GM15510 (cell line): ENCODE measurements around the gene NSF.
"Not testable (repeated sequence)": the region's sequence is repeated elsewhere in the genome, so short reads cannot be mapped to it uniquely, and the experiment has no call there.

Experiments used
- POLR2A ChIP-seq: IDR thresholded peaks from 3 replicates; pipeline ENCODE4 v1.6.1; 2011; ENCODE audit warnings: borderline replicate concordance; ENCODE audit not compliant: insufficient read length; ENCODE audit errors: extremely low read depth

The NSF gene

DNA sequence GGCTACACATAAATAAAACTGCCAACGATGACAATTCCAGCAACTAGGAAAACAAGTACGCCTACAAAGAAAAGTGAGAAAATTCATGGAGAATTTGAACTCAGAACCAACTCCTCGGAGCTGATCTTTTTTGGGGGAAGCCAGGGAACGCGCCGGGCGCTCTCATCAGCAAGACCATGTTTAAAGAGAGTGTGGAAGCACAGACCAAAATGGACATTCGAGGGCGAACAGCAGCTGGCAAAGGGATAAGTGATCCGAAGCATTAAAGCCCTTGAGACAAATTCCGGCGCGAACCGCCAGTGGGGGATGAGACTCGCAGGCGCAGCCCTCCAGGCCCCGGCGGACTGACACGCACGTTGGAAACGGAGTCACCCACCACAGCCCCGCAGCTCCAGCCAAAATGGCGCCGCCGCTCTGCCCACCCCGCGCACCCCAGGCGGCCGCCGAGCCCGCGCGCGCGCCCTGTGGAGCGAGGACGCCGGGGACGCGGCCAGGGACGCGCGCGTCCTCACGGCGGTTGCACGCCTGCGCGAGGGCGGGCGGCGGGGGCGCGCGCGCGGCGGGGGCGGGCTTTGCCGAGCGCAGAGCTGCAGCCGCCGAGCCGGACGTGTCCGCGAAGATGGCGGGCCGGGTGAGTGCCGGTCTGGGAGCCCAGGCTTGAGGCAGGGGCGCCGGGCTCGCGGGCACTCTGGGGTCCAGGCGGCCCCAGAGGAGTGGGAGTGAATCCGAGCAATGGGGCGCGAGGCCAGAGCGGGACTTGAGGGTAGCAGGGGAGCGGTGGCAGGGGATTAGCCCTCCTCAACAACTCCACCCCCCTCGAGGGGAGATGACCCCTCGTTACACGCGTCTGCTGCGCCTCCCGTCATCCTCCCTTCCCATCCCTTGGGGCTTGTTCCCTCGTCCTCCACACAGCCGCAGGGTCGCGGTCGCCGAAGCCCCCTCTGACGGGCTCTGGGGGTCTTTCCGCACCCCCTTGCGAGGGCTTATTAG lies at the start of gene NSF:
NSF (plus strand) TSS at position 513 of the 990 bp plus-strand sequence; CDS start at position 620, 107 bp downstream.
- not testable (repeated sequence) for TF ChIP-seq POLR2A

DNA sequence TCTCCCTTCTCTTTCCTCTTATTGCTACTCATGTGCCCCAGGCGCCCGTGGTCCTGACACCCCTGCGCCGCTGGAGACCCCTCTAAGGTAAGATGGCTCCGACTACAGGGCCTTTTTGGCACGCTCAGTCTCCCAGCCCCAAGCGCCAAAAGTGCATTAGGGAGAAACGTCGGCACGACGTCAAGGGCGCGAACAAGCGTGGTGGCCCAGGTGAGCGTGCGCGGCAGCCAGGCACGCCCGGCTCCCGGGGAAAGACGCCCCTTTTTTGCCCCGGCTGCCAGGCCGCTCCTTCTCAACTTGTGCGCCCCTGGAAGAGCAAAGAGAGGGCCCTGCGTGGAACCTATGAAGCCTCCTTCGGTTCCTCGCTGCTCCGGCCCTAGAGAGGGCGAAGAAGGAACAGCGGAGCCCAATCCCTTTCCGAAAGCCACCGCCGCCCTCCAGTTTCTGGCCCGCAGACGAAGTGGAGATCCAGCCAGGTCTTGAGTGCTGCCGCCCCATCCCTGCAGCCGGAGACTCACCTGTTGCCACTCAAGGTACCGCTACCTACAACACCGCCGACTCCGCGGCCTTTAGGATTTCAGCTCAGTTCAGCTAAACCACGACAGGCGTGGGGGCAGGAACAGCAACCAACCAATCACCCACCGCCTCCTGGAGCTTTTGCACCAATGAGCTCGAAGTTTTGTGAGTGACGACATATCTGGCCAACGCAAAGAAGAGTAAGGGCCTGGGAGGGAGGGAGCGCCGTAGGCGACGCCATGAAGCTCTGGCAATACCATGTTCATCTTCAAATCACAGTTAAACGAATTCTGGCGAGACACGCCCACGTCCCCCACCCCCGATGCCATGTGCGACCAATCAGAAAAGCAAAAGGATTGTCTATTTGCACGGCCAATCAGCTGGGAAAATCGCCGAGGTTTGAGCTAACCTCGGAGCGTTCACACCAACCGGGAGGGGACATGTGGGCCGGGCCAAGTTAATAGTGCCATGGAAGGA lies 11.1 kb upstream of the NSF start, which contains the start of gene ARL17A:
ARL17A (minus strand) TSS at position 609 of the 993 bp plus-strand sequence. CDS start 3,369 bp downstream, outside the sequence.
- TF ChIP-seq POLR2A: not testable (repeated sequence)

DNA sequence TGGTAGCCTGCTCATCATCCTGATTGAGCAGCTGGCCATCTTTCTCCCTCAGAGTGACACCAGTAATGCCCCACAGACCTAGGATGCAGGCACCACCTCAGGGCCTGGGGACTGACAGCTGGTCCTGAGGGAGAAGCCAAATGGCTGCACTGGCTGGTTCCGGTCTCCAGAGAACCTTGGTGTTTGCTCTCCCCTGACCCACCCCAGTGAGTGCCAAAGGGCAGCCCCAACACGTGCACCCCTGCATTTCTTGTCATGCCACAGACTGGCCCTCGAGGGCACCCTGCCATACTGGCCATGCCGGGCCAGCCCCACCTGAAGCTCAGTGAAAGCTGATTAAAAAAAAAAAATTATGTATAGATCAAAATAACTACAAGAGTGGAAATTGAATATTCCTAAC lies 127.5 kb downstream of the NSF start:
- TF ChIP-seq POLR2A: no peak

DNA sequence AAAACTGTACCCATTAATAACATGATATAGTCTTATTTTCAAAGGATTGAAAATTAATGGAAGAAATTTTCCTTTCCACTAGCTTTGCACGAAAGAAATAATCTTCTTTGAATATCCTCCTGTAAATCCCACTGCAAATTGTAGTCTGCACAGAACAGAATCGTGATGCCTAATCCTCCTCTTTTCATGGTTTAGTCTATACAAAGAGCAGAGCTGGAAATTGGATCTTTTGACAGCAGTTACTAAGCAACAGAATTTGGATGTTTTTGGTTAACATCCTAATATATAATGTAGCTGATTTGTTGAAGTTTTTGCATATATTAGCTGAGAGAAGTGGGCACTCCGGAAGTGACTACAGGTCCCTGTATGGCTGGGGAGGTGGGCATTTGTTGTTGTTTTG lies 129.4 kb downstream of the NSF start:
- no peak for TF ChIP-seq POLR2A

DNA sequence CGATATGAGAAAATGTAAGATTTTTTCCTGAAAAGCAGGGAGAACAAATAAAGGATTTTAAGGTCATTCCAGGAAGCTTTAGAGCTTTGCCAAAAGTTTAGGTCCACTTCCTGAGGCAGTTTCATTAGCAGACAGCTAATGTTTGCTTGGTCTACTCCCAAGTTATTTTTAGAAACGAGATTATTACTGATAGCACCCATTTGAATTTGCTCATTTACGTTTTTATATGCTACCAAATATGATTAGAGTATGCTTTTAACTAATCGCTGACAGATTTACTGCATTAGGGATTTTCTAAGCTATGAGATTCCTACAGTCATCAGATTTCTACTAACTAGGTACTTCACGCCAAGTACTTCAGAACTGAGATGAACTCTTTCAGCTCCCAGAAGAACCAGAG lies 129.9 kb downstream of the NSF start:
- no peak for TF ChIP-seq POLR2A

DNA sequence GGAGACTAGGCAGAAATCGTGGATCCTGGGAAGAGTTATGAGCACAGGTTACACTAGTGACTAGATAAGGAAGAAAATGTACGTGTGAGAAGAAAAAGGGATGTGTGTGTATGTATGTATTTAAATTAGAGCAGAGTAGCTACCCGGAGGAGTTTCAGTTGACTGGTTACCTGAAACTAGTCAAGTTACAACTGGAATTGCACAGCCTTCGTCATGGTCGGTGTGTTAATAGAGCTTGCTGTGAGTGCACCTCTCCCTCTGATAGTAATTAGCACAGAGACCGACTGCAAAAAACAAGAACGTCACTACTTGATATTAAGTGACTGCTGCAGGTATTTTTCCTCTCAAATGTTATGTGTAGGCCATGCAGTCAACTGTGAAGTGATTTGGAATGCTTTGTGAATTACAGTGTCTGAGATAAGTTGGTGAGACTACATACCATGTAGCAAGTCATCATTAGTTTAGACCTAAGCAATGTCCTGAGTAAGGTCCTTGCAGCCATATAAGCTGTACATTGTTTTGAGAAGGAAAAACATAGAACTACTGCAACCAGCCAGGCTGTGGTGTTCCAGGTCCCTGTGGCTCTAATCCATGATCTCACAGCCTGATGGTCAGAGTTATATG lies 132.3 kb downstream of the NSF start:
- no peak for TF ChIP-seq POLR2A

DNA sequence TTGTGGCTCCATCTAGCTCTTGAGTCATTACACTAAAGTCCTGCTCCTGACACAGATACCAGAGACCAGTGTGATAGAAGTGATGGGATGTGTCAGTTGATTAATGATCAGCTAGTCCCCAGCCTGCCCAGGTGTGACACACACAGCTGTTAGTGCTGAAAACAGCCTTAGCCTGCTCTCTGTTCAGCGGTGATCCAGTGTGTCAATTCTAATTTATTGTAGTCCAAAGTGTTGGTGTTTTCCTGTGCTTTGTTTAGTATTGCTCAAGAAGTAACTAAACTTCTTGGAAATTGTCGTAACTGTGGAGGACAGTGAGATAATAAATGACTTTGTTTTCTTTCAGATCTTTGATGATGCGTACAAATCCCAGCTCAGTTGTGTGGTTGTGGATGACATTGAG lies 135.7 kb downstream of the NSF start:
- TF ChIP-seq POLR2A: no peak

DNA sequence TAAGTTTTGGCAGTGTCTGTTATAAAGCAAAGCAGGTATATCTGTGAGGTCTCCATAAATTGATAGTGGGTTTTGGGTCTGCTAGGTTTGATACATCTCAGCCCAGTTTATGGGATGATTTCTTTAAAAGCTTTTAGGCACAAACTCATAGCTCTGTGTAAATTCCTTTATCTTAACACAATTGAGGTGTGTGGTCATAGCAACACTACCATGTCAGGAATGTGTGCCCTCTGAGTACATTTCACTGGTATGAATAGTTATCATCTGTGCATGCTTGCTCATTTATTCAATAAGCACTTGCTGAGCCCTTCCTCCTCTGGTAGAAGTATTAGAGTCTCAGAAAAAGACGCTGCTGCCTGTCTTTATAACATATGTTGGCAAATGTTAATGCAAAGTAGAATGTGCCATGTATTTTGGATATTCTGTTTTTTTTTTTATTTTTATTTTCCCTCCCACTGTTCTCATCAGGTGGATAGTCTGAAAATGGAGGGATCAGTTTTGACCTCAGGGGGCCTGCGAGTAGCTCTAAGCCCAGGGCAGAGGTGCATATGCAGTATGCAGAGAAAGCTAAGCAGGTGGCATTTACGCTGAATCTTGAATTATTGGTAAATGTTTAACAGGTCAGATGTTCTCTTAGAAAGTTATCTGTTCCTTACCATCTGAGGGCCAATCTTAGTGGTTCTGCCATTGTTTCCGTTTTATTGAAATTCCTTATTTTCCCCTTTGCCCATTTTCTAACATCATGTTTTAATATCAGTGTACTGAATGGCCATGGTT lies 137.3 kb downstream of the NSF start:
- TF ChIP-seq POLR2A: no peak

DNA sequence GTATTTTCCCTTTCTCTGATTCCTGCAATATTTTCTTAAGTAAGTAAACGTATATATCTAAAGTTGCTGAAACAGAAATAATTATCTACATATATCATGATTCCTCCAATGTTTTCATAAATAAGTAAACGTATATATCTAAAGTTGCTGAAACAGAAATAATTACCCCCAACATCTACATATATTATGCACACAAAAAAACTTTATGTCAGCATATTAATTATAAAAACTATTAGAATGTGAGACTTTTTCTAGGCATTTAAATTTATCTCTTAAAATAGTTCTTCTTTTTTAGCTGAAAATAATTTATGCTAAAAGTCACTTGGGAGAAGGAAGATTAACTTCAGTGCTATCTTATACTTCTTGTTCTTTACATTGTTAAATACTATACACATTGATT lies 139.6 kb downstream of the NSF start:
- TF ChIP-seq POLR2A: no peak

DNA sequence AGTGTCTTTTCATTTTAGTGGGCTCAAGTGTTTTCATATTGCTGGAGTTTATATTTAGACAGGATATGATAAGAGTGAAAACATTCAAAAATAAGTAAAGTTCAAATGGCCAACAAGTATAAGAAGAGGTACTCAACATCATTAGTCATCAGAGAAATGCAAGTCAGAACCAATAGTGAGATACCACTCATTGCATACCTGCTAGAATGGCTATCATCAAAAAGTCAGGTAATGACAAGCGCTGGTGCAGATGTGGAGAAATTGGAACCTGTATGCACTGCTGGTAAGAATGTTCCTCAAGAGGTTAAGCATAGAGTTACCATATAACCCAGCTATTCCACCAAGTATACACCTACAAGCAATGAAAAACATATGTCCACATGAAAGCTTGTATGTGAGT lies 140.2 kb downstream of the NSF start:
- no peak for TF ChIP-seq POLR2A

DNA sequence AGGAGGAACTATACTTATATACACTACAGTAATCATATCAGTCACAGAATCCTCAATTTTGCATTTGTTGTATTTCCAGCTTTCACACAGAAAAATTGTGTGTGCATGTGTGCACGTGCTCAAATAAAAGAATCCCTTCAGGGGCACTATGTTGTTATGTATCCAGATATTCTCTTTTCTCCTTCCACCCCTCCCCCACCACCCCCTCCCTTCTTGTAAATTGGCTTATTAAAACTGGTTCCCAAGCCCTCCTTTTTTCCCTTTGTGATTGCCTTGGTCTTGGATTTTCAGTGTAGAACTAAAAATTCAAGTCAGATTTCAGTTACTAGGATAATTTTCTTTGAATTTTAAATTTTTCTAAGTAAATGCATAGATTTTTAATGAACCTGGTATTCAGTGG lies 141.7 kb downstream of the NSF start:
- no peak for TF ChIP-seq POLR2A

DNA sequence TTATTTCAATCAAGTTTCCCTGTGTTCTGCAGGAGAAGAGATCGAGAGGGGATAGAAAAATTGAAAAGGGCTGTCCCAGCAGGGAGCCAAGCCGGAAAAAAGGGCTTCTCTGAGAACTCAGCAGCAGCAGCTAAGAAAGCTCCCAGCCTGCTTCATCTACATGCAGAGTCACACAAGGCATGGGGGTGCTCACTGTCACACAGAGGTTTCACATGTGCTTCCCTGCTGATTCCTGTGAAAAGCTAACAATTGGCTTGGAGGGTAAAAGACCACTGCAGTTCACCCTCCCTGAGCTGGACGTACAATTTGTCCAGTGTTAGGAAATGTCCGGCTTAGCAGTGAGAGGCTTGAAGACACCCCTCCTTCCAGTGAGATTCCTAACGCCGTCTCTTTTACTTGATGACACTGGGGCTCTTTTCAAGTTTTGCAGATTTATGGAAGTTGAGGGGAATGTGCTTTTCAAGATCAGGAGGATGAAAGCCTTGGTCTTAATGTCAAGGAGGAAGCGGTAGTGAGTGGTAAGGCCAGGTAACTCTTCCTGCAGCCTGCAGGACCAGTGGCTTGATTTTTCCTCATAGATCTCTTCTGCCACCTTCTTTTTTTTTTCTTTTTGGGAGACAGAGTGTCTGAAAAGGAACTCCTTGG lies 142.4 kb downstream of the NSF start:
- TF ChIP-seq POLR2A: no peak

DNA sequence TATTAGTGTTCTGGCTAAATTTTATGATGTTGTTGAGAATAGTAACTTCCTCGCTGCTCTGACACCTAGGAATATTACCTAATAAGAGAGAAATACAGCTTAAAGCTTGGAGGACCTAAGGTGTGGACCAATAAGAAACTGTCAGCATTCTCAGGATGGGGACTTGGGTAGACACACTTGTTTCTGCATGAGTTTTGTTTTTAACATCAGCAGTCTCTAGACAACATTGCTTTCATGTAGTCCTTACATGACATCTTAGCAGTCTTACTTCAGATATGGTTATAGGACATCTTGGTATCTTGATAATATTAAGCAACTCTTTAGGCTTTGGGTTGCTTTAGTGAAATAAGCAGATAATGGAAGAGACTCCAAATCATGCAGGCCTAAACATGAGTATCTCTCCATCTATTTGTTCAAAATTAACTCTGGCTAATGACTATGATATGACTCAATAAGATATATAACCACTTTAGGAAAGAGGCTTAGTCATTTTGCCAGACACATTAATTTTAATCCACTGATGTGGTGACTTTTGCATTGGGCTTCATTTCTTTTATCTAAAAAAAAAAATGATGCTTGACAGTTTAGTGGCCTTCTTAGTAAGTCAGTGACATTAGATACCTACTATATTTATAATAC lies 143.5 kb downstream of the NSF start:
- TF ChIP-seq POLR2A: no peak
